Hepatocyte (in vitro differentiated cells): ENCODE data around the gene HOXA1. TPM values are rescaled to one million over a fixed set of nuclear protein-coding genes. Genes with fewer than 3 reads are reported as not detected.

Experiments
- DNase-seq: peaks from one replicate; pipeline ENCODE4 v3.0.0-alpha.2; 2016; ENCODE audit warnings: low spot score
- H2AFZ ChIP-seq: fragments of 200-600 bp; sonication (generic); 2 replicates; pipeline ENCODE4 v1.6.0; 2016; ENCODE audit warnings: antibody characterized with exemption, mild to moderate bottlenecking
- H3K27ac ChIP-seq: fragments of 200-600 bp; sonication (generic); 2 replicates; pipeline ENCODE4 v1.5.1; 2016; ENCODE audit warnings: mild to moderate bottlenecking
- H3K27me3 ChIP-seq: fragments of 200-600 bp; sonication (generic); 2 replicates; pipeline ENCODE4 v1.6.1; 2016
- H3K36me3 ChIP-seq: fragments of 200-600 bp; sonication (generic); replicated peaks from 2 replicates; pipeline ENCODE4 v1.5.1; 2016; ENCODE audit warnings: low read depth; ENCODE audit not compliant: insufficient read depth
- H3K4me1 ChIP-seq: fragments of 200-600 bp; sonication (generic); 2 replicates; pipeline ENCODE4 v1.5.1; 2016; ENCODE audit warnings: mild to moderate bottlenecking, moderate library complexity; ENCODE audit not compliant: insufficient read depth
- H3K4me2 ChIP-seq: fragments of 200-600 bp; sonication (generic); 2 replicates; pipeline ENCODE4 v1.6.0; 2016
- H3K4me3 ChIP-seq: fragments of 200-600 bp; sonication (generic); 2 replicates; pipeline ENCODE4 v1.5.1; 2016; ENCODE audit warnings: mild to moderate bottlenecking
- H3K79me2 ChIP-seq: fragments of 200-600 bp; sonication (generic); 2 replicates; pipeline ENCODE4 v1.6.0; 2017; ENCODE audit warnings: mild to moderate bottlenecking
- H3K9me2 ChIP-seq: fragments of 200-600 bp; sonication (generic); replicated peaks from 2 replicates; pipeline ENCODE4 v1.6.0; 2017; ENCODE audit warnings: mild to moderate bottlenecking; ENCODE audit not compliant: insufficient read depth
- H3K9me3 ChIP-seq: fragments of 200-600 bp; sonication (generic); 2 replicates; pipeline ENCODE4 v1.5.1; 2016; ENCODE audit warnings: low read depth, mild to moderate bottlenecking
- H4K20me1 ChIP-seq: fragments of 200-600 bp; sonication (generic); 2 replicates; pipeline ENCODE4 v1.6.0; 2016; ENCODE audit warnings: mild to moderate bottlenecking; ENCODE audit not compliant: insufficient read depth, poor library complexity, severe bottlenecking
- EZH2 ChIP-seq: fragments of 200-600 bp; sonication (generic); IDR thresholded peaks from 2 replicates; pipeline ENCODE4 v1.6.1; 2016; ENCODE audit warnings: antibody characterized with exemption, mild to moderate bottlenecking, borderline replicate concordance
- EZH2phosphoT487 ChIP-seq: fragments of 200-600 bp; sonication (generic); IDR thresholded peaks from one replicate; pipeline ENCODE4 v1.6.1; 2018; ENCODE audit warnings: antibody characterized with exemption, mild to moderate bottlenecking, low read depth, moderate library complexity; ENCODE audit not compliant: unreplicated experiment, severe bottlenecking
- WGBS: methylation state at CpG from one replicate; pipeline ENCODE4 v1.1.6; 2016; ENCODE audit warnings: low lambda C conversion rate; ENCODE audit errors: missing lambda C conversion rate; 5-methylcytosine and 5-hydroxymethylcytosine counted together
- polyA plus RNA-seq: library from polyadenylated mRNA; unstranded; fragments of >200 nt; fragmentation: Nextera tagmentation; extraction: Ambion mirVana; gene quantifications from 2 replicates; pipeline ENCODE4 v1.2.1, GENCODE V29; 2016
- total RNA-seq: library from RNA; depleted of rRNA; stranded (reverse); fragments of >200 nt; gene quantifications from 2 replicates; pipeline ENCODE4 v1.2.3, GENCODE V29; 2014
- TF ChIP-seq, protein P1 (sequence below): fragments of 200-600 bp; sonication (generic); IDR thresholded peaks from 2 replicates; pipeline ENCODE4 v1.5.1; 2016; ENCODE audit warnings: antibody characterized with exemption, mild to moderate bottlenecking; ENCODE audit not compliant: poor library complexity

The HOXA1 gene
- total and polyA plus RNA-seq, 2 experiments from 2014 or later, result 0.25 to 0.30 TPM

DNA sequence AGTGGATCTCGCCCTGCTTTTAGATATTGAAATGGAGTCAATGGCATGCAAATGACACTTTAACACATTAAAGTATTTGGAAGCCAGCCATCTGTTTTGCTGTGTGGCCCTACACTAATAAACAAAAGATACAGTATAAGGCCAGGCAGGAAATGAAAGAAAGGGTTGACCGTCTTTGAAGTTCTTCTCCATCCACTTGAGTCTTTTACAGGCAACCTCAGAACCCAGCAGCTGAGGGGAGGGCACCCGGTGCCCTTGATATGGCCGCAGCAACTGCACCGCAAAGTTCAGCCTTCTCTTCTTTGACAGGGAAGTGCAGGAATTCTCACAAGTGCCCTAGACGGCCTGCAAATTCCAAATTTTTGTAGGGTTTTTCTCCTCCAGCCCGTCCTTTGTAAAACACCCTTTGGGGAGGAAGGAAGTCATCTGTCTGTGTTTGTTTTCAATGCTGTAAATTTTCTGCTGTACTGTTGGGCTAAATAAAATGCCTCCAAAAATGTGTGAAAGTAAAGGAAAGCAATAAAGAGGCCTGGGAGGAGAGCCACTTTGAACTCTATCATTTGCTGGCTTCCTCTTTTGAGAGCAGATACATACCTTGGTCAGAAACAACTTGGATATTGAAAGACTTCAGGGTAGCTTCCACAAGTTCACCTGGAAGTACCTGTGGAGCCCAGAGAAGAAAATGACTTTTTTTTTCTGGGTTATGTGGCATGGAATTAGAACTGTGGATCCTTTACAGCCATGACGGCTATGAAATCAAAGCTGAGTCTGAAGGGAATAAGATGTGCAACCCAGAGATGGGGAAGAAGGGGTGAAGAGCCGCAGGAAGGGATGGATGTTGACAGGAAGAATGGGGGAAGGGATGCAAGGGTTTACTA lies 3.6 kb downstream of the HOXA1 start:
- no peaks in the 10 kb centered on the region for H3K36me3 ChIP-seq
- no peaks in the 10 kb centered on the region for H4K20me1 ChIP-seq
- H3K4me1 ChIP-seq, result peaks cover 4% of the 10 kb centered on the region
- no peak for DNase-seq
- no peak overlapping the region for H2AFZ ChIP-seq
- peaks cover 90% of the 10 kb centered on the region for H3K27me3 ChIP-seq
- H3K4me3 ChIP-seq, result no peak overlapping the region
- H3K9me3 ChIP-seq, result no peaks in the 10 kb centered on the region
- no peak overlapping the region for H3K4me2 ChIP-seq
- 40% methylated on average over 9 of the region's 9 CpGs for WGBS
- TF ChIP-seq, protein P1, sequence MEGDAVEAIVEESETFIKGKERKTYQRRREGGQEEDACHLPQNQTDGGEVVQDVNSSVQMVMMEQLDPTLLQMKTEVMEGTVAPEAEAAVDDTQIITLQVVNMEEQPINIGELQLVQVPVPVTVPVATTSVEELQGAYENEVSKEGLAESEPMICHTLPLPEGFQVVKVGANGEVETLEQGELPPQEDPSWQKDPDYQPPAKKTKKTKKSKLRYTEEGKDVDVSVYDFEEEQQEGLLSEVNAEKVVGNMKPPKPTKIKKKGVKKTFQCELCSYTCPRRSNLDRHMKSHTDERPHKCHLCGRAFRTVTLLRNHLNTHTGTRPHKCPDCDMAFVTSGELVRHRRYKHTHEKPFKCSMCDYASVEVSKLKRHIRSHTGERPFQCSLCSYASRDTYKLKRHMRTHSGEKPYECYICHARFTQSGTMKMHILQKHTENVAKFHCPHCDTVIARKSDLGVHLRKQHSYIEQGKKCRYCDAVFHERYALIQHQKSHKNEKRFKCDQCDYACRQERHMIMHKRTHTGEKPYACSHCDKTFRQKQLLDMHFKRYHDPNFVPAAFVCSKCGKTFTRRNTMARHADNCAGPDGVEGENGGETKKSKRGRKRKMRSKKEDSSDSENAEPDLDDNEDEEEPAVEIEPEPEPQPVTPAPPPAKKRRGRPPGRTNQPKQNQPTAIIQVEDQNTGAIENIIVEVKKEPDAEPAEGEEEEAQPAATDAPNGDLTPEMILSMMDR, result no peak
- TF ChIP-seq EZH2phosphoT487, result no peak
- no peak for TF ChIP-seq EZH2
- no peak overlapping the region for H3K27ac ChIP-seq
- H3K79me2 ChIP-seq, result no peaks in the 10 kb centered on the region
- H3K9me2 ChIP-seq, result no peaks in the 10 kb centered on the region

DNA sequence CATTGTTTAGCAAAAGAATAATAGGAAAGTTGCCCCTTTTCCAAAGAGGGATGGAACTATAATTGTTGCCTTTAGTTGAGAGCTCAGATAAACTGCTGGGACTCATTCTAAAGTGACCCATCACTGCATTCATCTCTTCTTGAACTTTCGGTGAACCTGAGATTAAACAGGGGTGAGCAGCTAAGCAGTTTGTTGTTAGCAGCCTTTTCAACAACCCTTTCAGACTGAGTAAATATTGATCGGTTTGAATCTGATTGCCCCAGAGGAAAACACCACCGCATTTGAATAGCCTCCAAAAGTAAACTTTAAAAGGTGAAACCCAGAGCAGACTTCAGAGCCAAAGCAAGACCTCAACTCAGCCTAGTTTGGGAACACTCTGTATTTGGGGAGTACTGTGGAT lies 4.7 kb downstream of the HOXA1 start:
- H3K9me2 ChIP-seq, result no peaks in the 10 kb centered on the region
- no peaks in the 10 kb centered on the region for H3K9me3 ChIP-seq
- no peak overlapping the region for H2AFZ ChIP-seq
- H3K27ac ChIP-seq, result no peak overlapping the region
- WGBS, result 9% methylated on average over 3 of the region's 3 CpGs
- no peaks in the 10 kb centered on the region for H4K20me1 ChIP-seq
- no peak overlapping the region for H3K4me3 ChIP-seq
- TF ChIP-seq, protein P1, result no peak
- TF ChIP-seq EZH2, result no peak
- no peak for TF ChIP-seq EZH2phosphoT487
- no peaks in the 10 kb centered on the region for H3K79me2 ChIP-seq
- no peaks in the 10 kb centered on the region for H3K36me3 ChIP-seq
- no peak for DNase-seq
- H3K4me1 ChIP-seq, result no peaks in the 10 kb centered on the region
- no peak overlapping the region for H3K4me2 ChIP-seq
- H3K27me3 ChIP-seq, result peaks cover 81% of the 10 kb centered on the region

DNA sequence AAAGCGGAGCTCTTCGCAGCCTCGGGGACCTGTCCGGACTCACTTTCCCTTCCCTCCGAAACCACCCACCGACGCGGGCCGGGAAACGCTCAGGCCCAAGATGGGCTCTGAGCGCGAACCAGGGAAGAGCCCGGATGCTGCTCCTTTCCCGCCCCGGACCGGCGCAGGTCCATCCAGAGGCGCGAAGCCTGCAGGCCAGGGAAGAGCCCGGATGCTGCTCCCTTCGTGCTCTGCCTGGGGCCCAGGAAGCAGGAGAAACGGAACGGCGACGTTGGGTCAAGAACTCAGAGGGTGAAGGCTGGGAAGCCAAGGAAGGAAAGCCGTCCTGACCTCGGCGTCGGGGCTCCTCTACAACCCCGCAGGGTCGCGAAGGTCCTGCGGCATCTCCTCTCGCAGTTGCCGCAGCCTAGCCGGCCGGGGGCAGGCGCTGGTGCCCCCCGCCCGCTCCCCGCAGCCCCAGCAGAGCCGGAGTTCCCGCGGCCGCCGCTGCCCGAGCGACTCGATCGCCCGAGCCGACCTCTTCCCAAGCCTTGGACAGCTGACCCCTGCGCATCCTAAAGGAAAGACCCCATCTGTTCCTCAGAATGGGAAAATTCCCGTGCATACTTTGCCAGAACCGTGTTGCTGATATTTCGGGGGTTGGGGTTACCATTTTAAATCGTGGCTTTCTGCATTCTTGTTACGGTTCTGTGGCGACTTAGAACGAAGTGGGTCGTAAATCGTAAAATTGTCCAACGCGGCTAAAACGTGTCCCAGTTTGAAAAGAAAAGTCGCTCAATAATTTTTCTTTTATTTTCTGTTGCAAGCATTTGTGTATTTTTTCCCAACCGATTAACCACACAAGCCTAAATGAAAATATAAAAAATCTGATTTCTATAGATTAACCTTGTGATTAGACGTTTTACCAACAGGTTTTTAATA lies 7.5 kb downstream of the HOXA1 start:
- TF ChIP-seq, protein P1, result no peak
- no peak for TF ChIP-seq EZH2phosphoT487
- TF ChIP-seq EZH2, result no peak
- no peaks in the 10 kb centered on the region for H3K9me3 ChIP-seq
- WGBS, result 73% methylated on average over 46 of the region's 68 CpGs
- H3K27ac ChIP-seq, result no peak overlapping the region
- no peaks in the 10 kb centered on the region for H3K9me2 ChIP-seq
- H3K4me2 ChIP-seq, result no peak overlapping the region
- no peak overlapping the region for H2AFZ ChIP-seq
- no peak overlapping the region for H3K4me3 ChIP-seq
- no peaks in the 10 kb centered on the region for H3K36me3 ChIP-seq
- H3K4me1 ChIP-seq, result no peaks in the 10 kb centered on the region
- H3K27me3 ChIP-seq, result peaks cover 53% of the 10 kb centered on the region
- no peak for DNase-seq
- no peaks in the 10 kb centered on the region for H3K79me2 ChIP-seq
- H4K20me1 ChIP-seq, result no peaks in the 10 kb centered on the region
